Bronchus fibroblast of lung (primary cell): ENCODE results near the gene CDC25A. TPM values are rescaled to one million over a fixed set of nuclear protein-coding genes. Genes with fewer than 3 reads are reported as not detected.

Experiments used
- total RNA-seq: library from RNA; depleted of rRNA; stranded (reverse); fragments of >200 nt; gene quantifications from 2 replicates; pipeline ENCODE4 v1.2.3, GENCODE V29; 2015

Gene CDC25A
- total RNA-seq, result 10.4 and 16.5 TPM in 2 replicates

GRCh38 chr3:48188266-48189201, at the start of gene CDC25A:
Gene CDC25A, minus strand, starts transcription at chr3:48188417. Its CDS starts 470 bp downstream, at chr3:48187947.

GRCh38 chr3:48222616-48223513, 34.6 kb upstream of the CDC25A start, which contains the start of gene CAMP:
Gene CAMP, plus strand, starts transcription at chr3:48223495. Its CDS starts 17 bp downstream, at chr3:48223512.

Other genes with a start within 250 kb of the CDC25A start
- 141 and 146 TPM in 2 replicates for gene MAP4, start 172.0 kb downstream of the CDC25A start, total RNA-seq
- not detected in 2 replicates for gene CAMP, start 35.1 kb upstream of the CDC25A start, total RNA-seq
- 1.8 TPM in 2 replicates for gene ZNF589, start 52.7 kb upstream of the CDC25A start, total RNA-seq
- gene NME6, start 113.0 kb upstream of the CDC25A start, total RNA-seq, result 24.9 and 28.1 TPM in 2 replicates
- gene SPINK8, start 145.2 kb upstream of the CDC25A start, total RNA-seq, result not detected in 2 replicates
- gene FBXW12, start 183.8 kb upstream of the CDC25A start, total RNA-seq, result not detected in 2 replicates
- 23.3 and 32.1 TPM in 2 replicates for gene PLXNB1, start 241.7 kb upstream of the CDC25A start, total RNA-seq